Measurements from ENCODE around the gene CENPC. TPM values are rescaled to one million over a fixed set of nuclear protein-coding genes. Genes with fewer than 3 reads are reported as not detected.

The CENPC gene
- total RNA-seq, 1 experiment from 2014 or later = 19.1 TPM

DNA sequence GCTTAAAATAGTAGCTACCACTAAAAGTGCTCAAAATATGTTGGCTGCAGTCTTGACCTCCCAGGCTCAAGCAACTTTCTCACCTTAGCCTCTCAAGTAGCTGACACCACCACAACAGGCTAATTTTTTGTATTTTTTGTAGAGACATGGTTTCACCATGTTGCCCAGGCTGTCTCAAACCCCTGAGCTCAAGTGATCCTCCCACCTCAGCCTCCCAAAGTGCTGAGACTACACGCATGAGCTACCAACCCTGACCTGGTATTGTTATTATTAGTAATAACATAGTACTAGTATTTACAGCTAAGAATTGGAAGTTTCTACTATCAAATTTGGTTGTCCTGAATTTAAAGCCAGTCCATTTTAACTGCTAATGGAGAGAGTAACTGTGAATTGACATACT is 31.2 kb upstream of the CENPC start (continued):
- TF ChIP-seq, protein P1, sequence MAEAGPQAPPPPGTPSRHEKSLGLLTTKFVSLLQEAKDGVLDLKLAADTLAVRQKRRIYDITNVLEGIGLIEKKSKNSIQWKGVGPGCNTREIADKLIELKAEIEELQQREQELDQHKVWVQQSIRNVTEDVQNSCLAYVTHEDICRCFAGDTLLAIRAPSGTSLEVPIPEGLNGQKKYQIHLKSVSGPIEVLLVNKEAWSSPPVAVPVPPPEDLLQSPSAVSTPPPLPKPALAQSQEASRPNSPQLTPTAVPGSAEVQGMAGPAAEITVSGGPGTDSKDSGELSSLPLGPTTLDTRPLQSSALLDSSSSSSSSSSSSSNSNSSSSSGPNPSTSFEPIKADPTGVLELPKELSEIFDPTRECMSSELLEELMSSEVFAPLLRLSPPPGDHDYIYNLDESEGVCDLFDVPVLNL (CRISPR knock-in tag; IDR thresholded peaks at IDR 0.05; ENCODE audit: borderline replicate concordance, low read depth) = no peak
- TF ChIP-seq IRF2 (CRISPR knock-in tag; IDR thresholded peaks at IDR 0.05; ENCODE audit: borderline replicate concordance, low read depth) = no peak
- TF ChIP-seq, protein P2, sequence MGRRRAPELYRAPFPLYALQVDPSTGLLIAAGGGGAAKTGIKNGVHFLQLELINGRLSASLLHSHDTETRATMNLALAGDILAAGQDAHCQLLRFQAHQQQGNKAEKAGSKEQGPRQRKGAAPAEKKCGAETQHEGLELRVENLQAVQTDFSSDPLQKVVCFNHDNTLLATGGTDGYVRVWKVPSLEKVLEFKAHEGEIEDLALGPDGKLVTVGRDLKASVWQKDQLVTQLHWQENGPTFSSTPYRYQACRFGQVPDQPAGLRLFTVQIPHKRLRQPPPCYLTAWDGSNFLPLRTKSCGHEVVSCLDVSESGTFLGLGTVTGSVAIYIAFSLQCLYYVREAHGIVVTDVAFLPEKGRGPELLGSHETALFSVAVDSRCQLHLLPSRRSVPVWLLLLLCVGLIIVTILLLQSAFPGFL (CRISPR knock-in tag; IDR thresholded peaks at IDR 0.05; ENCODE audit: borderline replicate concordance) = no peak
- no peak for TF ChIP-seq TEAD4 (CRISPR knock-in tag; IDR thresholded peaks at IDR 0.05)
- TF ChIP-seq, protein P3, sequence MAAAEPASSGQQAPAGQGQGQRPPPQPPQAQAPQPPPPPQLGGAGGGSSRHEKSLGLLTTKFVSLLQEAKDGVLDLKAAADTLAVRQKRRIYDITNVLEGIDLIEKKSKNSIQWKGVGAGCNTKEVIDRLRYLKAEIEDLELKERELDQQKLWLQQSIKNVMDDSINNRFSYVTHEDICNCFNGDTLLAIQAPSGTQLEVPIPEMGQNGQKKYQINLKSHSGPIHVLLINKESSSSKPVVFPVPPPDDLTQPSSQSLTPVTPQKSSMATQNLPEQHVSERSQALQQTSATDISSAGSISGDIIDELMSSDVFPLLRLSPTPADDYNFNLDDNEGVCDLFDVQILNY (CRISPR knock-in tag; IDR thresholded peaks at IDR 0.05) = no peak

GRCh38 chr4:67576059-67576466 is 30.8 kb upstream of the CENPC start:
- H3K4me1 Mint-ChIP-seq = peaks cover 11% of the 10 kb centered on the region
- H3K27me3 Mint-ChIP-seq (ENCODE audit: low read depth) = no peaks in the 10 kb centered on the region
- ChIA-PET CTCF (no interaction called here), POLR2A (no interaction called here)
- no peak for TF ChIP-seq KAT7 (CRISPR knock-in tag; IDR thresholded peaks at IDR 0.05; ENCODE audit: borderline replicate concordance)
- TF ChIP-seq, protein P4, sequence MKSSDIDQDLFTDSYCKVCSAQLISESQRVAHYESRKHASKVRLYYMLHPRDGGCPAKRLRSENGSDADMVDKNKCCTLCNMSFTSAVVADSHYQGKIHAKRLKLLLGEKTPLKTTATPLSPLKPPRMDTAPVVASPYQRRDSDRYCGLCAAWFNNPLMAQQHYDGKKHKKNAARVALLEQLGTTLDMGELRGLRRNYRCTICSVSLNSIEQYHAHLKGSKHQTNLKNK (CRISPR knock-in tag; IDR thresholded peaks at IDR 0.05) = no peak
- no peak for TF ChIP-seq GABPB1 (CRISPR knock-in tag; IDR thresholded peaks at IDR 0.05)
- no peak for TF ChIP-seq JAZF1 (CRISPR knock-in tag; IDR thresholded peaks at IDR 0.05)
- no peak for TF ChIP-seq USF1 (CRISPR knock-in tag; IDR thresholded peaks at IDR 0.05)
- TF ChIP-seq STAT6 (CRISPR knock-in tag; conservative IDR thresholded peaks at IDR 0.05; ENCODE audit: low read depth) = no peak
- no peak for TF ChIP-seq ZNF121 (CRISPR knock-in tag; IDR thresholded peaks at IDR 0.05)
- no peak for TF ChIP-seq NR3C1 (CRISPR knock-in tag; conservative IDR thresholded peaks at IDR 0.05; ENCODE audit: low read depth)
- TF ChIP-seq, protein P3 (CRISPR knock-in tag; IDR thresholded peaks at IDR 0.05) = no peak
- TF ChIP-seq SMAD4 (CRISPR knock-in tag; IDR thresholded peaks at IDR 0.05) = no peak
- no peak for TF ChIP-seq ZNF263 (CRISPR knock-in tag; IDR thresholded peaks at IDR 0.05; ENCODE audit: low read depth)
- TF ChIP-seq FOXP1 (CRISPR knock-in tag; IDR thresholded peaks at IDR 0.05; ENCODE audit: borderline replicate concordance) = no peak
- no peak for TF ChIP-seq CBFB (CRISPR knock-in tag; IDR thresholded peaks at IDR 0.05; ENCODE audit: low read depth)
- TF ChIP-seq, protein P5, sequence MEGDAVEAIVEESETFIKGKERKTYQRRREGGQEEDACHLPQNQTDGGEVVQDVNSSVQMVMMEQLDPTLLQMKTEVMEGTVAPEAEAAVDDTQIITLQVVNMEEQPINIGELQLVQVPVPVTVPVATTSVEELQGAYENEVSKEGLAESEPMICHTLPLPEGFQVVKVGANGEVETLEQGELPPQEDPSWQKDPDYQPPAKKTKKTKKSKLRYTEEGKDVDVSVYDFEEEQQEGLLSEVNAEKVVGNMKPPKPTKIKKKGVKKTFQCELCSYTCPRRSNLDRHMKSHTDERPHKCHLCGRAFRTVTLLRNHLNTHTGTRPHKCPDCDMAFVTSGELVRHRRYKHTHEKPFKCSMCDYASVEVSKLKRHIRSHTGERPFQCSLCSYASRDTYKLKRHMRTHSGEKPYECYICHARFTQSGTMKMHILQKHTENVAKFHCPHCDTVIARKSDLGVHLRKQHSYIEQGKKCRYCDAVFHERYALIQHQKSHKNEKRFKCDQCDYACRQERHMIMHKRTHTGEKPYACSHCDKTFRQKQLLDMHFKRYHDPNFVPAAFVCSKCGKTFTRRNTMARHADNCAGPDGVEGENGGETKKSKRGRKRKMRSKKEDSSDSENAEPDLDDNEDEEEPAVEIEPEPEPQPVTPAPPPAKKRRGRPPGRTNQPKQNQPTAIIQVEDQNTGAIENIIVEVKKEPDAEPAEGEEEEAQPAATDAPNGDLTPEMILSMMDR (IDR thresholded peaks at IDR 0.05) = no peak
- TF ChIP-seq, protein P6, sequence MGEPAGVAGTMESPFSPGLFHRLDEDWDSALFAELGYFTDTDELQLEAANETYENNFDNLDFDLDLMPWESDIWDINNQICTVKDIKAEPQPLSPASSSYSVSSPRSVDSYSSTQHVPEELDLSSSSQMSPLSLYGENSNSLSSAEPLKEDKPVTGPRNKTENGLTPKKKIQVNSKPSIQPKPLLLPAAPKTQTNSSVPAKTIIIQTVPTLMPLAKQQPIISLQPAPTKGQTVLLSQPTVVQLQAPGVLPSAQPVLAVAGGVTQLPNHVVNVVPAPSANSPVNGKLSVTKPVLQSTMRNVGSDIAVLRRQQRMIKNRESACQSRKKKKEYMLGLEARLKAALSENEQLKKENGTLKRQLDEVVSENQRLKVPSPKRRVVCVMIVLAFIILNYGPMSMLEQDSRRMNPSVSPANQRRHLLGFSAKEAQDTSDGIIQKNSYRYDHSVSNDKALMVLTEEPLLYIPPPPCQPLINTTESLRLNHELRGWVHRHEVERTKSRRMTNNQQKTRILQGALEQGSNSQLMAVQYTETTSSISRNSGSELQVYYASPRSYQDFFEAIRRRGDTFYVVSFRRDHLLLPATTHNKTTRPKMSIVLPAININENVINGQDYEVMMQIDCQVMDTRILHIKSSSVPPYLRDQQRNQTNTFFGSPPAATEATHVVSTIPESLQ (CRISPR knock-in tag; IDR thresholded peaks at IDR 0.05) = no peak
- TF ChIP-seq HMGA2 (CRISPR knock-in tag; IDR thresholded peaks at IDR 0.05) = no peak
- TF ChIP-seq ETV6 (CRISPR knock-in tag; IDR thresholded peaks at IDR 0.05) = no peak
- no peak for TF ChIP-seq RELA (CRISPR knock-in tag; IDR thresholded peaks at IDR 0.05; ENCODE audit: borderline replicate concordance)
- peak; percentile 16; the same call in 1 of the 2 replicates for ATAC-seq
- no peaks in the 10 kb centered on the region for H3K36me3 Mint-ChIP-seq
- H3K27ac Mint-ChIP-seq = peak overlapping the region; percentile 60; the same call in 1 of the 2 replicates
- H3K9me3 Mint-ChIP-seq = no peaks in the 10 kb centered on the region
- no peak for DNase-seq (ENCODE audit: low spot score)
- H3K4me3 Mint-ChIP-seq = no peak overlapping the region

Data from WTC11 (cell line).